Activated B cell treated with CpG ODN at 0.5 μM for 24 hours (primary cell): ENCODE data around the gene EIF4G1. TPM values are rescaled to one million over a fixed set of nuclear protein-coding genes. Genes with fewer than 3 reads are reported as not detected.

ENCODE experiments used
- ATAC-seq: fragments of 200-7000 bp; cut with Tn5 transposase; one replicate; pipeline ENCODE4 v1.10.0; 2021; ENCODE audit warnings: low read depth, mild to moderate bottlenecking, moderate library complexity
- CTCF ChIA-PET: fragments of 350-600 bp; sonication (Branson Sonifier 250); formaldehyde crosslinking; loops from one replicate; lab custom pipeline; 2021; ENCODE audit warnings: antibody characterized with exemption; lab: Charles Lee
- POLR2A ChIA-PET: fragments of 350-600 bp; sonication (Branson Sonifier 250); formaldehyde crosslinking; loops from one replicate; lab custom pipeline; 2021; ENCODE audit warnings: antibody characterized with exemption; lab: Charles Lee
- DNase-seq: peaks from one replicate; pipeline ENCODE4 v3.0.0; 2022
- H3K27ac Mint-ChIP-seq: one replicate; pipeline ENCODE4 v1.8.0; 2020; ENCODE audit warnings: mixed read lengths
- H3K27me3 Mint-ChIP-seq: one replicate; pipeline ENCODE4 v1.8.0; 2021; ENCODE audit warnings: mixed read lengths
- H3K36me3 Mint-ChIP-seq: one replicate; pipeline ENCODE4 v1.8.0; 2021; ENCODE audit warnings: low read depth, mixed read lengths
- H3K4me1 Mint-ChIP-seq: one replicate; pipeline ENCODE4 v1.8.0; 2021; ENCODE audit warnings: mixed read lengths
- H3K4me3 Mint-ChIP-seq: one replicate; pipeline ENCODE4 v1.8.0; 2020; ENCODE audit warnings: mild to moderate bottlenecking, mixed read lengths
- H3K9me3 Mint-ChIP-seq: one replicate; pipeline ENCODE4 v1.8.0; 2020; ENCODE audit warnings: mixed read lengths
- CTCF ChIP-seq: fragments of 200-600 bp; IDR thresholded peaks from one replicate; pipeline ENCODE4 v1.8.0; 2022; ENCODE audit warnings: antibody characterized with exemption, mild to moderate bottlenecking
- intact Hi-C: fragments of 100-400 bp; cut with micrococcal nuclease; formaldehyde crosslinking; loops from one replicate; pipeline ENCODE4 v1.15.1; 2024
- total RNA-seq: library from RNA; stranded (reverse); gene quantifications from 2 replicates; pipeline ENCODE4 v1.2.3, GENCODE V29; 2022

EIF4G1 gene
- total RNA-seq, 1 donor from 2014 or later: 319 TPM

DNA sequence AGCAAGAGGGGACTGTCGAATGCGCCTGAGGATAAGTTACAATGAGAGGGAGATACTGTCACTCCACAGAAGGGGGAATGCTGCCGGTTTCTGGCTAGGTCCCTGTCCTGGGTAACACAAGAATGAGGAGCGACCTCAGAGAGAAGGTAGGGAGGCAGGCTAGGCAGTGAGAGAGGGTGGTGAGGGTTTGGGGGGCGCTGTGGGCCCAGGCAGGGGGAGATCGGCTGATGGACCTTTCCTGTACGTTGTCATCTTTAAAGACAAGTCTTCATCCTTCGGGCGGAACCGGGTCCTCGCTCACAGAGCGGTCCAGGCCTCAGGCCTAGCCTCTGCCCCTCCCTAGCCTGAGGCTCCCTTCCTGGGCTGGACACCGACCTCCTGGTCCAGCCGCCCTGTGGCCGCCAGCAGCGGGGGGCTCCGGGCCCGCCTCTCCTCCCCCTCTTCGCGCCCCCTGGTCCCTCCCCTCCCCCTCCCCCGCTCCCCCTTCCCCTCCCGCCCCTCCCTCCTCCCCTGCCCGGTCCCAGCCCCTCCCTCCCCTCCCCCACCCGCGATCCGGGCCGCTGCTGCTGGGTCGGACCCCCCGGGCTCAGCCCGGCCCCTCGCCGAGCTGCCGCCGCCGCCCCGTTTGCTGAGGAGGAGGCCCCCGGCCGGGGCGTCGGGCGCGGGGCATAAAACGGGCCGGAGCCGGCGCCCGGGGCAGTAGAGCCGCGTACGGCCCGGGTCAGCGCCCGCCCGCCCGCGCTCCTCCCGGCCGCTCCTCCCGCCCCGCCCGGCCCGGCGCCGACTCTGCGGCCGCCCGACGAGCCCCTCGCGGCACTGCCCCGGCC, 65.2 kb downstream of the EIF4G1 start, which contains the start of gene CHRD:
Gene CHRD (plus strand): TSS at position 697 of the 827 bp plus-strand sequence. CDS start 265 bp downstream, outside the sequence.
- peak; percentile 11 for ATAC-seq
- peaks cover 17% of the 10 kb centered on the region for H3K4me1 Mint-ChIP-seq
- H3K36me3 Mint-ChIP-seq: no peaks in the 10 kb centered on the region
- POLR2A ChIA-PET: no interaction called here
- H3K9me3 Mint-ChIP-seq: no peaks in the 10 kb centered on the region
- intact Hi-C loops: no loop called here
- DNase-seq: no peak
- peak within 1 kb of the TSS; percentile 66 for H3K4me3 Mint-ChIP-seq
- H3K27ac Mint-ChIP-seq: no peak within 1 kb of the TSS
- H3K27me3 Mint-ChIP-seq: peaks cover 64% of the 10 kb centered on the region
- TF ChIP-seq CTCF: no peak
- CTCF ChIA-PET: no interaction called here

GRCh38 chr3:184380185-184380626, 65.8 kb downstream of the EIF4G1 start:
- intact Hi-C loops: no loop called here
- Mint-ChIP-seq H3K27ac (no peak overlapping the region), H3K36me3 (no peaks in the 10 kb centered on the region), H3K27me3 (peaks cover 65% of the 10 kb centered on the region), H3K4me1 (peaks cover 17% of the 10 kb centered on the region), H3K9me3 (no peaks in the 10 kb centered on the region), H3K4me3 (no peak overlapping the region)
- POLR2A ChIA-PET: interaction anchor here (0.6 kb wide), 1 partner anchor 29 kb away, joined by 3 read pairs; no protein-coding TSS in a partner anchor
- no peak for TF ChIP-seq CTCF
- CTCF ChIA-PET: no interaction called here
- DNase-seq (peak; percentile 25), ATAC-seq (peak; percentile 35)

DNA sequence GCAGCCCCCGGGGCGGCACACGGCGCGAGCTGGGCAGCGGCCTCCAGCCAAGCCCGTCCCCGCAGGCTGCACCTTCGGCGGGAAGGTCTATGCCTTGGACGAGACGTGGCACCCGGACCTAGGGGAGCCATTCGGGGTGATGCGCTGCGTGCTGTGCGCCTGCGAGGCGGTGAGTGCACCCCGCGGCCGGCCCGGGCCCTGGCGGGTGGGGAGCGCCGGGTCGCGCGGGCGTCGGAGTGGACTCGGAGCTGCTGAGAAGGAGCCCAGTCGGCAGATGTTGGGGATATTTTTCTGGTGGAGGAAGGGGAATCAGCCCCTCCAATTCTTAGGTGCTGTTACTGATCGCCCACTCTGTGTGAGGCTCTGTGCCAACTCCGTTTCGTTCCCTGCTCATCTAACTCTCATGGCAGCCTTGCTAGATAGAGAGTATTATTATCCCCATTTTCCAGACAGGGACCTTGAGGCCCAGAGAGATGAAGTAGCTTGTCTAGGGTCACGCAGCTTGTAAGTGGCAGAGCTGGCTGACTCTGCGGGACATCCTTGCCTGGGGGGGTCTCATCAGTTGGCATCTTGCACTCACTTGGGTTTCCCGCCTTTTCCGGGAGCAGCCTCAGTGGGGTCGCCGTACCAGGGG, 66.3 kb downstream of the EIF4G1 start:
- TF ChIP-seq CTCF: no peak
- Mint-ChIP-seq H3K27me3 (peaks cover 62% of the 10 kb centered on the region), H3K9me3 (no peaks in the 10 kb centered on the region), H3K36me3 (no peaks in the 10 kb centered on the region), H3K4me1 (peaks cover 17% of the 10 kb centered on the region), H3K27ac (no peak overlapping the region), H3K4me3 (peak overlapping the region; percentile 66)
- intact Hi-C loops: no loop called here
- no peak for DNase-seq
- ChIA-PET POLR2A (interaction anchor here (0.6 kb wide), 1 partner anchor 30 kb away, joined by 3 read pairs; no protein-coding TSS in a partner anchor), CTCF (interaction anchor here (1.2 kb wide), 1 partner anchor 9 kb away, joined by 4 read pairs; no protein-coding TSS in a partner anchor)
- ATAC-seq: peak; percentile 30

- POLR2A ChIA-PET: no interaction called here
- peak; percentile 34 for ATAC-seq
These were observed 67.1 kb downstream of the EIF4G1 start for GRCh38 chr3:184381261-184382224.

More at GRCh38 chr3:184381261-184382224, 67.1 kb downstream of the EIF4G1 start:
- H3K27ac Mint-ChIP-seq: no peak overlapping the region
- TF ChIP-seq CTCF: no peak
- peaks cover 59% of the 10 kb centered on the region for H3K27me3 Mint-ChIP-seq
- CTCF ChIA-PET: interaction anchor here (1.2 kb wide), 1 partner anchor 10 kb away, joined by 4 read pairs; no protein-coding TSS in a partner anchor
- H3K4me1 Mint-ChIP-seq: peaks cover 17% of the 10 kb centered on the region
- H3K36me3 Mint-ChIP-seq: no peaks in the 10 kb centered on the region
- H3K4me3 Mint-ChIP-seq: peak overlapping the region; percentile 66
- H3K9me3 Mint-ChIP-seq: no peaks in the 10 kb centered on the region
- intact Hi-C loops: no loop called here
- DNase-seq: no peak
